ENCODE measurements around the gene ADM5. TPM values are rescaled to one million over a fixed set of nuclear protein-coding genes. Genes with fewer than 3 reads are reported as not detected.

ADM5 gene
- total and polyA plus RNA-seq, 2 donors (not counting 1 experiment from before 2014, with no cell fraction given), result 0.06 to 0.33 TPM

- TF ChIP-seq EZH2 (IDR thresholded peaks at IDR 0.05; ENCODE audit: low read length, missing control alignments), result no peak
- TF ChIP-seq CTCF (conservative IDR thresholded peaks at IDR 0.05 in 1 of 2, IDR thresholded peaks at IDR 0.05 in 1 of 2; ENCODE audit: low read depth in 1 of 2, low read length in 2 of 2), result peak; percentile 90 to 98
- Histone ChIP-seq H3K27ac (ENCODE audit: insufficient read depth, low read length) (peak overlapping the region; percentile 52), H3K79me2 (ENCODE audit: control insufficient read depth, insufficient read depth, low read length) (peaks cover 40% of the 10 kb centered on the region), H3K9ac (ENCODE audit: insufficient read depth, low read length) (no peak overlapping the region), H3K9me3 (ENCODE audit: control insufficient read depth, insufficient read depth, low read depth, low read length) (no peaks in the 10 kb centered on the region), H3K4me3 (replicated peaks in 1 of 4; ENCODE audit: control extremely low read depth in 1 of 4, insufficient read depth in 1 of 4, low read depth in 3 of 4, low read length in 4 of 4) (peak overlapping the region in 2 of 4 experiments; percentile 30 to 32), H3K27me3 (ENCODE audit: control insufficient read depth, insufficient read depth, low read length) (no peaks in the 10 kb centered on the region), H3K4me2 (ENCODE audit: extremely low read depth, insufficient read depth, low read length) (peak overlapping the region; percentile 62), H4K20me1 (ENCODE audit: control insufficient read depth, extremely low read depth, insufficient read depth, low read length) (no peaks in the 10 kb centered on the region), H3K4me1 (ENCODE audit: control insufficient read depth, extremely low read depth, insufficient read depth, low read length) (peaks cover 4% of the 10 kb centered on the region), H3K36me3 (ENCODE audit: control insufficient read depth, insufficient read depth, low read length) (peaks cover 19% of the 10 kb centered on the region), H2AFZ (ENCODE audit: low read length) (no peak overlapping the region)
- peak; percentile 61 to 83 for DNase-seq (ENCODE audit: low read depth in 2 of 2)
These were observed 8.7 kb upstream of the ADM5 start for GRCh38 chr19:49680421-49681351.

GRCh38 chr19:49681830-49682229, 7.6 kb upstream of the ADM5 start:
- TF ChIP-seq EZH2 (IDR thresholded peaks at IDR 0.05; ENCODE audit: low read length, missing control alignments), result no peak
- no peak for TF ChIP-seq CTCF (conservative IDR thresholded peaks at IDR 0.05 in 1 of 2, IDR thresholded peaks at IDR 0.05 in 1 of 2; ENCODE audit: low read depth in 1 of 2, low read length in 2 of 2)
- Histone ChIP-seq H2AFZ (ENCODE audit: low read length) (no peak overlapping the region), H3K4me3 (replicated peaks in 1 of 4; ENCODE audit: control extremely low read depth in 1 of 4, insufficient read depth in 1 of 4, low read depth in 3 of 4, low read length in 4 of 4) (no peak overlapping the region), H3K4me1 (ENCODE audit: control insufficient read depth, extremely low read depth, insufficient read depth, low read length) (peaks cover 4% of the 10 kb centered on the region), H3K79me2 (ENCODE audit: control insufficient read depth, insufficient read depth, low read length) (peaks cover 40% of the 10 kb centered on the region), H3K27ac (ENCODE audit: insufficient read depth, low read length) (no peak overlapping the region), H3K9ac (ENCODE audit: insufficient read depth, low read length) (no peak overlapping the region), H3K36me3 (ENCODE audit: control insufficient read depth, insufficient read depth, low read length) (peaks cover 27% of the 10 kb centered on the region), H3K4me2 (ENCODE audit: extremely low read depth, insufficient read depth, low read length) (no peak overlapping the region), H3K9me3 (ENCODE audit: control insufficient read depth, insufficient read depth, low read depth, low read length) (no peaks in the 10 kb centered on the region), H3K27me3 (ENCODE audit: control insufficient read depth, insufficient read depth, low read length) (no peaks in the 10 kb centered on the region), H4K20me1 (ENCODE audit: control insufficient read depth, extremely low read depth, insufficient read depth, low read length) (no peaks in the 10 kb centered on the region)
- no peak for DNase-seq (ENCODE audit: low read depth in 2 of 2)

GRCh38 chr19:49682274-49682673, 7.1 kb upstream of the ADM5 start:
- no peak overlapping the region for H3K9ac ChIP-seq (ENCODE audit: insufficient read depth, low read length)
- H4K20me1 ChIP-seq (ENCODE audit: control insufficient read depth, extremely low read depth, insufficient read depth, low read length), result no peaks in the 10 kb centered on the region
- no peaks in the 10 kb centered on the region for H3K9me3 ChIP-seq (ENCODE audit: control insufficient read depth, insufficient read depth, low read depth, low read length)
- H3K4me1 ChIP-seq (ENCODE audit: control insufficient read depth, extremely low read depth, insufficient read depth, low read length), result peaks cover 4% of the 10 kb centered on the region
- no peak for TF ChIP-seq EZH2 (IDR thresholded peaks at IDR 0.05; ENCODE audit: low read length, missing control alignments)
- TF ChIP-seq CTCF (conservative IDR thresholded peaks at IDR 0.05 in 1 of 2, IDR thresholded peaks at IDR 0.05 in 1 of 2; ENCODE audit: low read depth in 1 of 2, low read length in 2 of 2), result no peak
- no peak overlapping the region for H3K4me2 ChIP-seq (ENCODE audit: extremely low read depth, insufficient read depth, low read length)
- peaks cover 28% of the 10 kb centered on the region for H3K36me3 ChIP-seq (ENCODE audit: control insufficient read depth, insufficient read depth, low read length)
- no peak overlapping the region for H3K27ac ChIP-seq (ENCODE audit: insufficient read depth, low read length)
- no peak for DNase-seq (ENCODE audit: low read depth in 2 of 2)
- no peak overlapping the region for H2AFZ ChIP-seq (ENCODE audit: low read length)
- H3K79me2 ChIP-seq (ENCODE audit: control insufficient read depth, insufficient read depth, low read length), result peaks cover 38% of the 10 kb centered on the region
- H3K27me3 ChIP-seq (ENCODE audit: control insufficient read depth, insufficient read depth, low read length), result no peaks in the 10 kb centered on the region
- no peak overlapping the region for H3K4me3 ChIP-seq (replicated peaks in 1 of 4; ENCODE audit: control extremely low read depth in 1 of 4, insufficient read depth in 1 of 4, low read depth in 3 of 4, low read length in 4 of 4)

All from fibroblast of lung (primary cell).